HG02885 (cell line): ENCODE measurements around the gene STK25.
"Not testable (repeated sequence)": the region's sequence is repeated elsewhere in the genome, so short reads cannot be mapped to it uniquely, and the experiment has no call there.

Experiments used
- ATAC-seq: cut with Tn5 transposase; IDR thresholded peaks from one replicate; pipeline ENCODE4 v1.9.1; 2021; ENCODE audit warnings: mild to moderate bottlenecking; ENCODE audit not compliant: unreplicated experiment, poor library complexity

The STK25 gene

DNA sequence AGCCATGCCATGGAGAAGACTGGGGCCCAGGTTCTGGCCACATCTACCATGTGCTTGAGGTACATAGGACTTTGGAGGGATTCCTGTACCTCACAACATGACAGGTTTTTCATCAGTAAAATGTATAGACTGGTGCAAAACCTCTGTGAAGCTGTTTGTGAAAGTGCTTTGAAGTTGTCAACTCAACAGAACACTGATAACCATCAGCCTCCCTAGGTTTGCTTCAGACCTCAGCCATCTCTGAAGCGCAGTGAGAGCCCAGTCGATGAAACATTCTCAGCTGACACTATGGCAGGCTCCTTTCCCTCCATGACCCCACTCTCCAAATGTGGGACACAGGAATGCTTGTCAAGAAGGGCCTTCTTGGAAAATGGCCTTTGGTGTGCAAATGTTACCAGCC, 38.6 kb downstream of the STK25 start:
- no peak for ATAC-seq

- no peak for ATAC-seq
Measured at GRCh38 chr2:241468476-241468781, 40.0 kb downstream of the STK25 start.

GRCh38 chr2:241467777-241468475, 40.5 kb downstream of the STK25 start:
- ATAC-seq, result no peak

DNA sequence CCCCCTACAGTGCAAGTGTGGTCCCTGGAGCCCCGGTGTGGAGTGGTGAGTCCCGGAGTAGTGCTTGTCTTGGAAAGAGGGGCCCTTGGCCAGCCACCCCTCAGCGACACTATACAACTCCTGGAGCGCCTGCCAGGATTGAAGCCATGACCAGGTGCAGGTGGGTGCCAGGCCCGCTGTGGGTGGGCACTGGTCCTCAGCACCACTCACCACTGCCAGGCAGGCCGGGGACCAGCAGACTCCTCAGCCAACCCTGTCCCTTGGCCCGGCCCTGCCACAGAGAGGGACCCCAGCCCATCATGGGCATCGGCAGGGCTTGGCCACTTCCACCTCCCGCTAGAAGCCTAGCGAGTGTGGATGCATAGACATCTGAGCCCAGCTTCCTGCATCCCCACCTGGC, 42.2 kb downstream of the STK25 start:
- no peak for ATAC-seq

GRCh38 chr2:241465543-241465942, 42.8 kb downstream of the STK25 start:
- ATAC-seq, result no peak

GRCh38 chr2:241463276-241464135, 44.9 kb downstream of the STK25 start:
- ATAC-seq, result no peak

DNA sequence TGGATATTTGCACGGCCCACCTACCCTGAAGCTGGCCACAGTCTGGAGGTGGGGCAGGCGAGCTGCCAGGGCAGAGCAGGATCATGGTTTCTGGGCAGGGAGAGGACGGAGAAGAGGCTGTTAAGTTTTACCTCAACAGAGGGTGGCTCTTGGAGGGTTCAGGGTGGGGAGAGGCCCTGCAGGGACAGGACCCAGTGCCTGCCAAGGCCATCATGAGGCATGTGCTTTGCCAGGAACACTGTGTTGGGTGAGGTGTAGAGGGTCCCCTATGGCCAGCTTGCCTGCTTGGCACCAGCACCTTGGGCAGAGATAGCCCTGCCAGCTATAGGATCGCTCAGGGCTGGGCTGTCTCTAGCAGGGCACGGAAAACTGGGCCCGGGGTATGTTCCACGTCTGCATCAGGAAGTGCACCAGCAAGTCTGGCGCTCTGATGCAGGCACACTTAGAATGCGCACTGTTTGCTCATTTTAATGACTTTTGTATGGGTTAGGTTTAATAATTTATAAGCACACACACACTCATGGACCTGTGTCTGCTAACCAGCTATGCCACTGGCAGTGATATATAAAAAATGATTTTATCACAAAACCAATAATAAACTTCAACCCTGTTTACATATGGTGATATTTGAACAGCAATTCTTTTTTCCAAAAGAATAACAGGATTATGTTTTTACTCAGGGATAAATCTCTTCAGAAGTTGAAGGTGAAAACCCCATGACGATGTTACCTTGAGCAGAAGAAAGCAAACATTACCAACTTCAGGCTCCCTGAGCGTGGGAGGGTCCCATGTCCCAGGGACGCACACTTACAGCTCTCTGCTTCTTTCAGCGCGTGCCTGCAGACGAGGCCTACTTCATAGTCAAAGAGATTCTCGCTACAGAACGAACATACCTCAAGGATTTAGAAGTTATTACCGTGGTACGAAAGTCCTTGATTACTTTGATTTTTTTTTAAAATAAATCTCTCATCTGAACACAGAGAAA, 46.4 kb downstream of the STK25 start:
- ATAC-seq, result no peak

DNA sequence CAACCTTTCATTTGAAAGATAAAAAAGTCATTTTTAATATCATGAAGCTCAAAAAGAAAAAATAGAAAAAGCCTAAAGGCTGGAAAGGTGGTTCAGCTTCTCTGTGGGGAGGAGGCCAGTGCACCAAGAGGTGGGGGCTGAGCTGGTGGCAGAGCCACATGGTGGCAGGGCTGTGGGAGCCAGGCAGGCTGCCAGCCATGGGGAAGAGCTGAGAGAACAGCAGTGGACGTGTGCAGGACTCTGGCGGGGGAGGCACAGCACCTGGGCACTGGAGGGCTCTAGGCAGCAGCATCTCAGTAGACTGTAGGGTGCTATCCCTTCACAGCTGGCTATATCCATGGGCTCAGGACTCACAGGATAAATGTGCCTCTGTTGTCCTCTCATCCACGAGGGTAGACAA, 47.8 kb downstream of the STK25 start:
- no peak for ATAC-seq

DNA sequence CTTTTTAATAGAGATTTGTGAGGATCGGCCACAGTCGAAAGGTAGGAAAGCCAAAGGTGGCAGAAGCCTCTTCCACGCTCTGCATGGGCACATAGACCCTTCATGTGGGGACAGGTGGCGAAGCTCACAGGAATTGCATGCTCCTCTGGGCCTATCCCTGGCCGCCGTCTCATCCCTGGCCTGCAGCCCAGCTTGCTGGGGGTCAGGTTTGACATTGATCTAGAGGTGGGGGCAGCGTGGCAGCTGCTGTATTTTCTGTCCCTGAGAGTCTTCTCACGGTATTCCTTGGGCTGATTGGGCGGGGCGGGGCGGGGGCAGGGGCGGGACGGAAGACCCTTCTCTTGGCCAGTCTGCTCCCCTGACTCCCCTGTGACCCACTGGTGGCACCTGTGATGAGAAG, 48.9 kb downstream of the STK25 start:
- no peak for ATAC-seq

DNA sequence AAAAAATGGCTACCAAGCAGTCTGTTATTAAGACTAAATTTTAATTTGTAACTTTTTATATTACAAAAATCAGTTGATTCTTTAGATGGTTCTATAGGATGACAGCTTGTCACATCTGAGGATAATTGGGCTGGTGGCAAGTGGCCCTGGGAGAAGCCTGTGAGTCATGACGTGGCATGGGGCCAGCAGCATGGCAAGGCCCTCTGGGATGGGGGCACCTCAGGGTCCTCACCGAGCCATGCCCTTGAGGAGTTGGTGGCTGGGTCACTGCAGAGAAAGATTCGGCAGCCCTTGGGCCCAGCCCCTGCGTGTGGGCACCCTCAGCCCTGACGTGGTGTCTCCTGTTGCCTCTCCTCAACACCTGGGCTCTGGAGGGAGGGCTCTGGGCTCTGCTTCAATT, 49.7 kb downstream of the STK25 start:
- no peak for ATAC-seq

DNA sequence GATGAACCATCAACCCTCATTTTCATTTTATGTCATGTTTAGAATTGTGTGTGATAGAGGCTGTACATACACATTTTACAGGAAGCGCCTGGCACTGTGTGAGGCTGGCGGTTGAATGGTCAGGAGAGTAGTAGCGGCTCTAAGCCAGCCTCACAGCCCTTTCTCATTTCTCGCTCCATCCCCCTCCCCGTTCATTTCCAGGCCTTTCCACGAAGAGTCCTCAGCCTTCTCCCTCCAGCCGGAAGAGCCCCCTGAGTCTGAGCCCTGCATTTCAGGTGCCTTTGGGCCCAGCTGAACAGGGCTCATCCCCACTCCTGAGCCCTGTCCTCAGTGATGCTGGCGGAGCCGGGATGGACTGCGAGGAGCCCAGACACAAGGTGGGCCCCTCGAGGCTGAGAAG, 51.8 kb downstream of the STK25 start:
- no peak for ATAC-seq

- ATAC-seq, result no peak
Measured at GRCh38 chr2:241454837-241455485, 53.4 kb downstream of the STK25 start.

DNA sequence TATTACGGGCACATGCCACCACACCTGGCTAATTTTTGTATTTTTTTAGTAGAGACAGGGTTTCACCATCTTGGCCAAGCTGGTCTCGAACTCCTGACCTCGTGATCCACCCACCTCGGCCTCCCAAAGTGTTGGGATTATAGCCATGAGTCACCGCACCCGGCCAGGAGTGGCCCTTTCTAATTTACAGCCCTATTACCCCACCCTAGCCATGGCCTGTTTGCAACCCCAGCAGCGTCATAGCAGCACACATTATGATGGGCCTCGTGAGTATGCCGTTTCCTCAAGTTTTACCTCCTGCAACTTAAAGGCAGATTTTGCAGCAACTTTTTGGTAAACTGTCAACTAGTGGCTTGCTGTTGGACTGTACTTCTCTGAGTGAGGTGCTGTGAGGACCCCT, 54.5 kb downstream of the STK25 start:
- not testable (repeated sequence) for ATAC-seq

- no peak for ATAC-seq
Measured at GRCh38 chr2:241451840-241452506, 56.4 kb downstream of the STK25 start.

DNA sequence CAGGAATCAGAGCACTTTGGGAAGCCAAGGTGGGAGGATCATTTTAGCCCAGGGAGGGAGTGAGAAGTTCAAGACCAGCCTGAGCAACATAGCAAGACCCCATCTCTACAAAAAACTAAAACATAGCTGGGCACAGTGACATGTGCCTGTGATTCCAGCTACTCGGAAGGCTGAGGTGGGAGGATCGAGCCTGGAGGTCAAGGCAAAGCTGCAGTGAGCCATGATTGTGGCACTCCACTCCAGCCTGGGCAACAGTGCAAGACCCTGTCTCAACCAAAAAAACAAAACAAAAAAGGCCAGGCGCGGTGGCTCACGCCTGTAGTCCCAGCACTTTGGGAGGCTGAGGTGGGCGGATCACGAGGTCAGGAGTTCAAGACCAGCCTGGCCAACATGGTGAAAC, 58.3 kb downstream of the STK25 start:
- not testable (repeated sequence) for ATAC-seq

DNA sequence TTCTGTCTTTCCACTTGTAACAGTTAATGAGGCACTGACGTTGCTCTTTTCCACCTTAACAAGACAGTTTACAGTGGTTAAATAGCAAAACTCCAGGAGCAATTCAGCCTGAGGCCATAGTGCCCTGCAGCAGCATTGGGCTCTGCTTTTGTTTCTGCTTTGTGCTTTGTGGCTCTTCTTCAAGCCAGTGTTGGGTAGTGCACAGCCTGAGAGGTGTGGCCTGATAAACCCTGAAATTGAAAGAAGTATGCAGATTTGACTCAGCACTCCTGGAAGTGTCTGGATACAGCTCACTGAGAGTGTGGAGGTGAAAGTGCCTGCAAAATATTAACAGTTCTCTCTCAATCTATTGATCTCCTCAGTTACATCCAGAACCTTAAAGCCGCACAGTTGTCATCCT, 63.0 kb downstream of the STK25 start:
- ATAC-seq, result no peak

DNA sequence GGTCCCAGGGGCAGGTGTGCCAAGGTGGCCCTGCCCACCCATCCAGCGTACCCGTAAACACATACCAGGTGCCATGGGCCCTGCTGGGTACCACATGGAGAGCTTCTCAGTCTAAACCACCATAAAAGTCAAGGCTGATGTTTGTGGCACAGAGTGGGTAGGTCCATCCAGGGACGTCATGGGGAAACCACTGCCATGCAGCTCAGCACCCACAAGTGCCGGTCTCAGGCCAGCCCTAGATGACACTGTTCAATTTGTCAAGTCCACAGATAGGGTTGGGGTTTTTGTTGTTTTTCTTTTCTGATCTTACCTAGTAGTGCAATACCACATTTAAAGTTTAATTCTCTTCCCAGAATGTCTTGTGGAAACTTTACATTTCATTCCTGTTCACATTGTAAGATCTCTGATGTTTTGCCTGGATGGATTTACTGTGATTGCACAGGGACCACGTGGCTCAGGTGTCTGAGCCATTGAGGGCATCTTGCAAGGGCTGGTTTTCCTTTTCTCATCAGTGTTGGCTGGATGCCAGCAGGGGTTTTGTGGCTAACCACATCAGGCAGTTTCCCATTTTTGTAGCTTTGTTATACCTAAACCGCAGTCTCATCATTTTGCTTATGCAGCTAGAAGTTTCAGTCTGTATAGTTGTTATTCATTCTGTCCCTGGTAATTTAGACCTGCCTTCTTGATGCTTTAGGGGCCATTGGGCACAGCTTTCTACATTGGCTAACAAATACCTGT, 64.7 kb downstream of the STK25 start:
- no peak for ATAC-seq
